IPS-18c (cell line): ENCODE measurements around the gene NEURL3.
"Not testable (repeated sequence)": the region's sequence is repeated elsewhere in the genome, so short reads cannot be mapped to it uniquely, and the experiment has no call there.

ENCODE experiments used
- H3K4me3 ChIP-seq: 2 replicates; pipeline ENCODE4 v1.7.0; 2013; ENCODE audit warnings: low read depth, mild to moderate bottlenecking, low read length, moderate library complexity; ENCODE audit not compliant: insufficient read depth
- H3K9me3 ChIP-seq: one replicate; pipeline ENCODE4 v1.6.1; 2013; ENCODE audit warnings: mild to moderate bottlenecking, low read length, moderate library complexity; ENCODE audit not compliant: control insufficient read depth, insufficient read depth

Gene NEURL3

GRCh38 chr2:96477458-96477857 is 27.7 kb downstream of the NEURL3 start:
- no peak overlapping the region for H3K4me3 ChIP-seq
- H3K9me3 ChIP-seq = no peaks in the 10 kb centered on the region

GRCh38 chr2:96471772-96472171 is 33.4 kb downstream of the NEURL3 start:
- Histone ChIP-seq H3K4me3 (no peak overlapping the region), H3K9me3 (no peaks in the 10 kb centered on the region)

- Histone ChIP-seq H3K4me3 (no peak overlapping the region), H3K9me3 (no peaks in the 10 kb centered on the region)
Observed at GRCh38 chr2:96470636-96471035, 34.5 kb downstream of the NEURL3 start.

GRCh38 chr2:96470109-96470508 is 35.0 kb downstream of the NEURL3 start:
- H3K9me3 ChIP-seq = no peaks in the 10 kb centered on the region
- H3K4me3 ChIP-seq = no peak overlapping the region

- no peak overlapping the region for H3K4me3 ChIP-seq
- H3K9me3 ChIP-seq = peaks cover 2% of the 10 kb centered on the region
Observed at GRCh38 chr2:96468904-96469303, 36.3 kb downstream of the NEURL3 start.

GRCh38 chr2:96464651-96465050 is 40.5 kb downstream of the NEURL3 start:
- H3K9me3 ChIP-seq = peaks cover 2% of the 10 kb centered on the region
- H3K4me3 ChIP-seq = no peak overlapping the region

GRCh38 chr2:96464061-96464460 is 41.1 kb downstream of the NEURL3 start:
- Histone ChIP-seq H3K9me3 (peaks cover 2% of the 10 kb centered on the region), H3K4me3 (no peak overlapping the region)

- Histone ChIP-seq H3K4me3 (no peak overlapping the region), H3K9me3 (peaks cover 2% of the 10 kb centered on the region)
Observed at GRCh38 chr2:96463119-96463518, 42.0 kb downstream of the NEURL3 start.

- H3K4me3 ChIP-seq, H3K9me3 ChIP-seq: not testable (repeated sequence)
Observed at GRCh38 chr2:96461616-96462015, 43.5 kb downstream of the NEURL3 start.

- Histone ChIP-seq H3K9me3 (peaks cover 2% of the 10 kb centered on the region), H3K4me3 (no peak overlapping the region)
Observed at GRCh38 chr2:96452053-96452452, 53.1 kb downstream of the NEURL3 start.

- H3K9me3 ChIP-seq = no peaks in the 10 kb centered on the region
- no peak overlapping the region for H3K4me3 ChIP-seq
Observed at GRCh38 chr2:96449637-96450036, 55.5 kb downstream of the NEURL3 start.

- no peak overlapping the region for H3K4me3 ChIP-seq
- H3K9me3 ChIP-seq = no peaks in the 10 kb centered on the region
Observed at GRCh38 chr2:96449174-96449573, 56.0 kb downstream of the NEURL3 start.

- no peak overlapping the region for H3K4me3 ChIP-seq
- H3K9me3 ChIP-seq = no peaks in the 10 kb centered on the region
Observed at GRCh38 chr2:96447726-96448125, 57.4 kb downstream of the NEURL3 start.
